ENCODE data around the gene ANXA1. TPM values are rescaled to one million over a fixed set of nuclear protein-coding genes. Genes with fewer than 3 reads are reported as not detected.
A peak's percentile ranks its signal among the peaks of the same experiment; 100 is the strongest.

The ANXA1 gene
- total RNA-seq, 2 donors from 2014 or later = 0.82 to 8.9 TPM

DNA sequence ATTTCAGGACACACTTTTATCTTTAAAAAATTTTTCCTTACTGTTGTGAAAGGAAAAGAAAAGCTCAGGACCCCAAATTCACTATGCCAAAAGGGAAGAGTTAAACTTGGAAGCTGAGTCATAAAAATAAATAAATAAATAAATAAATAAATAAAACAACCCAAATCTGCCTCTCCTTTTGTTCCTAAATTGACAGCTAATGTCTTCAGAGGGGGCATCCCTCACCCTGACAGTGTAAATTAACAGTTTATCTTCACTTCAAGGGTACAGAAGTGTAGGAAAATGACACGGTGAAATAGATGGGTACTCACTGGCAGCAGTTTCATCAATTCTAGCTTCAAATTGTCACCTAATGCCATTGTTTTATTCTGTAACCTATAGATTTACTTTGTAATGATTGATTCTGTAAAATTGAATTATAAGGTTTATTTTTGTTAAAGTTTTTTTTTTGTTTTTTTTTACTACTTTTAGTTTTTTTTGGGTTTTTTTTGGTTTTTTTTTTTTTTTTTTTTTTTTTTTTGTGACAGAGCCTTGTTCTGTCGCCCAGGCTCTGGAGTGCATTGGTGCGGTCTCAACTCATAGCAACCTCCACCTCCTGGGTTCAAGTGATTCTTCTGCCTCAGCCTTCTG, 18.5 kb upstream of the ANXA1 start:
- no peaks in the 10 kb centered on the region for H3K27me3 Mint-ChIP-seq (ENCODE audit: insufficient read depth)
- Histone ChIP-seq H3K9ac (ENCODE audit: extremely low read depth, low read length, poor library complexity, severe bottlenecking) (no peak overlapping the region), H3K27me3 (ENCODE audit: control insufficient read depth, insufficient read depth, low read length, poor library complexity, severe bottlenecking) (no peaks in the 10 kb centered on the region), H3K4me3 (ENCODE audit: low read length) (no peak overlapping the region), H3K36me3 (ENCODE audit: control insufficient read depth, insufficient read depth, low read length) (no peaks in the 10 kb centered on the region), H3K9me3 (ENCODE audit: control insufficient read depth, low read length) (no peaks in the 10 kb centered on the region), H3K4me1 (ENCODE audit: control insufficient read depth, insufficient read depth, low read length) (no peaks in the 10 kb centered on the region), H3K27ac (ENCODE audit: low read depth, low read length) (peak overlapping the region; percentile 78)
- no peaks in the 10 kb centered on the region for H3K9me3 Mint-ChIP-seq
- no peak overlapping the region for H3K27ac Mint-ChIP-seq
- no peaks in the 10 kb centered on the region for H3K36me3 Mint-ChIP-seq (ENCODE audit: low read depth)
- H3K4me1 Mint-ChIP-seq = peaks cover 21% of the 10 kb centered on the region
- no peak overlapping the region for H3K4me3 Mint-ChIP-seq
- TF ChIP-seq, protein P1, sequence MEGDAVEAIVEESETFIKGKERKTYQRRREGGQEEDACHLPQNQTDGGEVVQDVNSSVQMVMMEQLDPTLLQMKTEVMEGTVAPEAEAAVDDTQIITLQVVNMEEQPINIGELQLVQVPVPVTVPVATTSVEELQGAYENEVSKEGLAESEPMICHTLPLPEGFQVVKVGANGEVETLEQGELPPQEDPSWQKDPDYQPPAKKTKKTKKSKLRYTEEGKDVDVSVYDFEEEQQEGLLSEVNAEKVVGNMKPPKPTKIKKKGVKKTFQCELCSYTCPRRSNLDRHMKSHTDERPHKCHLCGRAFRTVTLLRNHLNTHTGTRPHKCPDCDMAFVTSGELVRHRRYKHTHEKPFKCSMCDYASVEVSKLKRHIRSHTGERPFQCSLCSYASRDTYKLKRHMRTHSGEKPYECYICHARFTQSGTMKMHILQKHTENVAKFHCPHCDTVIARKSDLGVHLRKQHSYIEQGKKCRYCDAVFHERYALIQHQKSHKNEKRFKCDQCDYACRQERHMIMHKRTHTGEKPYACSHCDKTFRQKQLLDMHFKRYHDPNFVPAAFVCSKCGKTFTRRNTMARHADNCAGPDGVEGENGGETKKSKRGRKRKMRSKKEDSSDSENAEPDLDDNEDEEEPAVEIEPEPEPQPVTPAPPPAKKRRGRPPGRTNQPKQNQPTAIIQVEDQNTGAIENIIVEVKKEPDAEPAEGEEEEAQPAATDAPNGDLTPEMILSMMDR (conservative IDR thresholded peaks at IDR 0.05) = no peak
- DNase-seq = no peak
- 86% methylated on average over 3 of the region's 3 CpGs; no CpG with 5 or more reads in 1 of the 2 experiments for WGBS, 2 experiments (ENCODE audit: insufficient coverage in 1 of 2, insufficient read length in 1 of 2)

- 80 to 93% methylated on average over 2 of the region's 2 CpGs for WGBS, 2 experiments (ENCODE audit: insufficient coverage in 1 of 2, insufficient read length in 1 of 2)
- H3K9ac ChIP-seq (ENCODE audit: extremely low read depth, low read length, poor library complexity, severe bottlenecking) = no peak overlapping the region
- H3K36me3 ChIP-seq (ENCODE audit: control insufficient read depth, insufficient read depth, low read length) = no peaks in the 10 kb centered on the region
- no peaks in the 10 kb centered on the region for H3K27me3 ChIP-seq (ENCODE audit: control insufficient read depth, insufficient read depth, low read length, poor library complexity, severe bottlenecking)
- no peak overlapping the region for H3K27ac ChIP-seq (ENCODE audit: low read depth, low read length)
- H3K9me3 Mint-ChIP-seq = no peaks in the 10 kb centered on the region
- no peak for DNase-seq
- no peak overlapping the region for H3K4me3 ChIP-seq (ENCODE audit: low read length)
- no peak overlapping the region for H3K27ac Mint-ChIP-seq
- no peaks in the 10 kb centered on the region for H3K4me1 ChIP-seq (ENCODE audit: control insufficient read depth, insufficient read depth, low read length)
- H3K4me3 Mint-ChIP-seq = no peak overlapping the region
- no peaks in the 10 kb centered on the region for H3K9me3 ChIP-seq (ENCODE audit: control insufficient read depth, low read length)
- H3K36me3 Mint-ChIP-seq (ENCODE audit: low read depth) = no peaks in the 10 kb centered on the region
- TF ChIP-seq, protein P1 (conservative IDR thresholded peaks at IDR 0.05) = no peak
- peaks cover 21% of the 10 kb centered on the region for H3K4me1 Mint-ChIP-seq
- no peaks in the 10 kb centered on the region for H3K27me3 Mint-ChIP-seq (ENCODE audit: insufficient read depth)
Measured at GRCh38 chr9:73133921-73134407, 17.7 kb upstream of the ANXA1 start.

GRCh38 chr9:73135394-73135793, 16.3 kb upstream of the ANXA1 start:
- H3K4me3 Mint-ChIP-seq = no peak overlapping the region

More at GRCh38 chr9:73135394-73135793, 16.3 kb upstream of the ANXA1 start:
- Mint-ChIP-seq H3K9me3 (no peaks in the 10 kb centered on the region), H3K27ac (no peak overlapping the region), H3K36me3 (ENCODE audit: low read depth) (no peaks in the 10 kb centered on the region), H3K4me1 (peaks cover 17% of the 10 kb centered on the region), H3K27me3 (ENCODE audit: insufficient read depth) (no peaks in the 10 kb centered on the region)
- H3K27me3 ChIP-seq (ENCODE audit: control insufficient read depth, insufficient read depth, low read length, poor library complexity, severe bottlenecking) = no peaks in the 10 kb centered on the region
- H3K9me3 ChIP-seq (ENCODE audit: control insufficient read depth, low read length) = no peaks in the 10 kb centered on the region
- no peak overlapping the region for H3K4me3 ChIP-seq (ENCODE audit: low read length)
- TF ChIP-seq, protein P1 (conservative IDR thresholded peaks at IDR 0.05) = no peak
- no peak overlapping the region for H3K9ac ChIP-seq (ENCODE audit: extremely low read depth, low read length, poor library complexity, severe bottlenecking)
- DNase-seq = no peak
- H3K36me3 ChIP-seq (ENCODE audit: control insufficient read depth, insufficient read depth, low read length) = no peaks in the 10 kb centered on the region
- no peak overlapping the region for H3K27ac ChIP-seq (ENCODE audit: low read depth, low read length)
- no peaks in the 10 kb centered on the region for H3K4me1 ChIP-seq (ENCODE audit: control insufficient read depth, insufficient read depth, low read length)

Data from endodermal cell (in vitro differentiated cells).